Measurements from ENCODE around the gene RAB38.

DNA sequence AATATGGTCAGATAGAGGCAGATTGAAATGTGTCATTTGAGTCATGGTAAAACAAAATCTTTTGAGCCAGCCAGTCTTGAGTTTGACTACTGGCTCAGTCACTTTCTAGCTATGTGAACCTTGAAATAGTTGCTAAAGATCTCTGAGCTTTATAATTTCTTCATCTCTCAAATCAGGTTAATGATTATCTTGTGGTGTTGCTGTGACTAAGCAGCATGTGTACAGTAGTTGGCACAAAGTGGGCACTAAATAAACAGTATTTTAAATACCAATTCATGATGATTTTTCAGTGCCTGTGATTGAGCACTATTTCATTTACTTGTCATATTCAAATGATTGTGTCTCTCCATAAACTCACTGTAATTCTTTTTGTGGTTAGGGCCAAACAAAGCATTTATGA is 70.8 kb downstream of the RAB38 start:
- TF ChIP-seq, protein P1, sequence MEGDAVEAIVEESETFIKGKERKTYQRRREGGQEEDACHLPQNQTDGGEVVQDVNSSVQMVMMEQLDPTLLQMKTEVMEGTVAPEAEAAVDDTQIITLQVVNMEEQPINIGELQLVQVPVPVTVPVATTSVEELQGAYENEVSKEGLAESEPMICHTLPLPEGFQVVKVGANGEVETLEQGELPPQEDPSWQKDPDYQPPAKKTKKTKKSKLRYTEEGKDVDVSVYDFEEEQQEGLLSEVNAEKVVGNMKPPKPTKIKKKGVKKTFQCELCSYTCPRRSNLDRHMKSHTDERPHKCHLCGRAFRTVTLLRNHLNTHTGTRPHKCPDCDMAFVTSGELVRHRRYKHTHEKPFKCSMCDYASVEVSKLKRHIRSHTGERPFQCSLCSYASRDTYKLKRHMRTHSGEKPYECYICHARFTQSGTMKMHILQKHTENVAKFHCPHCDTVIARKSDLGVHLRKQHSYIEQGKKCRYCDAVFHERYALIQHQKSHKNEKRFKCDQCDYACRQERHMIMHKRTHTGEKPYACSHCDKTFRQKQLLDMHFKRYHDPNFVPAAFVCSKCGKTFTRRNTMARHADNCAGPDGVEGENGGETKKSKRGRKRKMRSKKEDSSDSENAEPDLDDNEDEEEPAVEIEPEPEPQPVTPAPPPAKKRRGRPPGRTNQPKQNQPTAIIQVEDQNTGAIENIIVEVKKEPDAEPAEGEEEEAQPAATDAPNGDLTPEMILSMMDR (IDR thresholded peaks at IDR 0.05) = no peak
- TF ChIP-seq EZH2 (IDR thresholded peaks at IDR 0.05) (no peak), EZH2phosphoT487 (IDR thresholded peaks at IDR 0.05) (no peak)

All from neural progenitor cell (in vitro differentiated cells).